GM12878 (cell line): Measurements from ENCODE around the gene PLCG2. TPM values are rescaled to one million over a fixed set of nuclear protein-coding genes. Genes with fewer than 3 reads are reported as not detected.

Experiments
- ATAC-seq: fragments of 200-7000 bp; cut with Tn5 transposase; 3 replicates; pipeline ENCODE4 v1.9.1; 2020; ENCODE audit warnings: mild to moderate bottlenecking, moderate library complexity
- BruUV-seq: library from RNA; stranded (reverse); fragments of 400-500 nt; replicated peaks from 2 replicates; lab custom pipeline; 2021; lab: Mats Ljungman, UMichigan
- CTCF ChIA-PET: fragments of 300-600 bp; sonication (Branson Sonifier 250); formaldehyde crosslinking; extraction: SDS; loops from one replicate; lab custom pipeline; 2021; ENCODE audit warnings: inconsistent platforms; lab: Yijun Ruan, JAX
- POLR2A ChIA-PET: fragments of 350-600 bp; formaldehyde crosslinking; extraction: SDS; loops from one replicate; lab custom pipeline; 2021; ENCODE audit warnings: inconsistent platforms; lab: Charles Lee
- RAD21 ChIA-PET: fragments of 300-600 bp; sonication (Branson Sonifier 250); formaldehyde crosslinking; loops from one replicate; lab custom pipeline; 2023; ENCODE audit warnings: antibody characterized with exemption; ENCODE audit not compliant: unreplicated experiment; lab: Charles Lee
- SMC1A ChIA-PET: fragments of 300-600 bp; sonication (Branson Sonifier 250); formaldehyde crosslinking; loops from one replicate; lab custom pipeline; 2023; ENCODE audit not compliant: unreplicated experiment, uncharacterized antibody; lab: Charles Lee
- DNase-seq: peaks from one replicate; pipeline ENCODE4 v3.0.0-alpha.2; 2011; ENCODE audit warnings: low read depth, low spot score
- FAIRE-seq: peaks from 3 replicates; lab custom pipeline; 2011; peaks lifted over from hg19 to GRCh38; lab: Jason Lieb, UNC
- H2AFZ ChIP-seq: 2 replicates; pipeline ENCODE4 v1.6.0; 2011; ENCODE audit warnings: low read depth, low read length, control low read depth; ENCODE audit not compliant: control insufficient read depth
- H3K27ac ChIP-seq: 2 replicates; pipeline ENCODE4 v1.5.1; 2011; ENCODE audit warnings: control low read depth; ENCODE audit not compliant: control insufficient read depth, insufficient read depth
- H3K27me3 ChIP-seq, 2 experiments: replicated peaks in 1 of 2; 2 replicates each; pipeline versions ENCODE4 v1.6.0 to v1.6.1; 2011; ENCODE audit warnings: low read length in 1 of 2; ENCODE audit not compliant: control insufficient read depth in 2 of 2, insufficient read depth in 2 of 2
- H3K36me3 ChIP-seq, 2 experiments: 2 replicates each; pipeline ENCODE4 v1.5.1; 2011; ENCODE audit warnings: low read length in 1 of 2; ENCODE audit not compliant: control insufficient read depth in 2 of 2, insufficient read depth in 2 of 2
- H3K4me1 ChIP-seq: 2 replicates; pipeline ENCODE4 v1.6.1; 2011; ENCODE audit warnings: mild to moderate bottlenecking, low read length, moderate library complexity, mixed read lengths; ENCODE audit not compliant: control insufficient read depth, insufficient read depth
- H3K4me2 ChIP-seq: 2 replicates; pipeline ENCODE4 v1.6.0; 2011; ENCODE audit warnings: control low read depth; ENCODE audit not compliant: control insufficient read depth, insufficient read depth
- H3K4me3 ChIP-seq: fragments of 200-600 bp; sonication (generic); 2 replicates; pipeline ENCODE4 v1.5.1; 2016
- H3K79me2 ChIP-seq: 2 replicates; pipeline ENCODE4 v1.6.0; 2011; ENCODE audit warnings: low read length; ENCODE audit not compliant: control insufficient read depth, insufficient read depth
- H3K9ac ChIP-seq: 2 replicates; pipeline ENCODE4 v1.8.0; 2011; ENCODE audit warnings: low read length, control low read depth, mixed read lengths; ENCODE audit not compliant: control insufficient read depth, insufficient read depth
- H3K9me3 ChIP-seq: replicated peaks from 3 replicates; pipeline ENCODE4 v1.5.1; 2011; ENCODE audit warnings: mild to moderate bottlenecking, low read length; ENCODE audit not compliant: control insufficient read depth, insufficient read depth
- H4K20me1 ChIP-seq: 2 replicates; pipeline ENCODE4 v1.6.0; 2011; ENCODE audit not compliant: control insufficient read depth, insufficient read depth
- ATF2 ChIP-seq: IDR thresholded peaks from 2 replicates; pipeline ENCODE4 v1.6.1; 2012; ENCODE audit warnings: low read length, inconsistent platforms
- CBX5 ChIP-seq: sonication (generic); IDR thresholded peaks from 2 replicates; pipeline ENCODE4 v1.6.1; 2016; ENCODE audit warnings: low read depth, moderate library complexity, mild to moderate bottlenecking, inconsistent platforms
- MTA3 ChIP-seq: IDR thresholded peaks from 2 replicates; pipeline ENCODE4 v1.6.1; 2012; ENCODE audit warnings: low read length, inconsistent platforms, borderline replicate concordance
- WGBS: methylation state at CpG from one replicate; pipeline ENCODE4 v1.1.6; 2016; ENCODE audit warnings: low lambda C conversion rate; ENCODE audit not compliant: insufficient replicate concordance, insufficient coverage; ENCODE audit errors: missing lambda C conversion rate; 5-methylcytosine and 5-hydroxymethylcytosine counted together
- in situ Hi-C: fragments of 300-500 bp; cut with MboI; formaldehyde crosslinking; loops from 9 replicates; pipeline ENCODE4 v1.14.3; 2018; ENCODE audit warnings: mixed read lengths
- intact Hi-C: fragments of 100-400 bp; cut with micrococcal nuclease; formaldehyde crosslinking; loops from one replicate; pipeline ENCODE4 v1.14.2; 2022; ENCODE audit not compliant: unreplicated experiment
- polyA plus RNA-seq, 11 experiments: library from polyadenylated mRNA; depleted of rRNA in 4 of 11; unstranded in 6 of 11; stranded (reverse) in 5 of 11; fragments of >200 nt; fragmentation: Nextera tagmentation in 4 of 11; fragmentation: Illumina TruSeq in 1 of 11; extraction: Ambion mirVana in 4 of 11; extraction: Trizol in 1 of 11; gene quantifications; 1 replicate in 1 of 11; 2 replicates in 10 of 11; pipeline versions ENCODE4 v1.2.1 to v1.2.3, GENCODE V29; 2011 to 2016; ENCODE audit warnings: inconsistent platforms in 2 of 11, missing spikeins in 2 of 11, low read depth in 1 of 11
- total RNA-seq, 4 experiments: library from RNA; depleted of rRNA in 3 of 4; stranded (reverse); fragments of >200 nt in 3 of 4; fragmentation: Illumina TruSeq in 1 of 4; extraction: Trizol in 1 of 4; gene quantifications; 2 replicates each; pipeline versions ENCODE4 v1.2.1 to v1.2.3, GENCODE V29; 2013 to 2021
- TF ChIP-seq, protein P1 (sequence below): IDR thresholded peaks from 2 replicates; pipeline ENCODE4 v1.6.1; 2012; ENCODE audit warnings: low read depth, low read length, improper control_type of control experiment
- TF ChIP-seq, protein P2 (sequence below): IDR thresholded peaks from 2 replicates; pipeline ENCODE4 v1.6.1; 2011; ENCODE audit warnings: borderline replicate concordance, low read depth, mild to moderate bottlenecking, moderate library complexity, mixed read lengths, low read length; ENCODE audit not compliant: insufficient read depth; ENCODE audit errors: extremely low read length
- TF ChIP-seq, protein P3 (sequence below): fragments of 150-350 bp; IDR thresholded peaks from 2 replicates; pipeline ENCODE4 v1.6.1; 2014; ENCODE audit warnings: mild to moderate bottlenecking, low read depth, low read length

PLCG2 gene
- total and polyA plus RNA-seq, 10 of the 15 experiments (the other 5 are each of a cell fraction or from before 2014, with no cell fraction given) = 47.6 to 256 (median 149) TPM

- Histone ChIP-seq H3K4me2 (no peak overlapping the region), H4K20me1 (no peaks in the 10 kb centered on the region), H3K27ac (no peak overlapping the region), H2AFZ (no peak overlapping the region), H3K36me3 (no peaks in the 10 kb centered on the region), H3K9me3 (peaks cover 4% of the 10 kb centered on the region; the same call in 1 of the 3 replicates), H3K27me3 (no peaks in the 10 kb centered on the region), H3K4me3 (no peak overlapping the region), H3K9ac (no peak overlapping the region), H3K79me2 (no peaks in the 10 kb centered on the region), H3K4me1 (no peaks in the 10 kb centered on the region)
- ChIA-PET RAD21 (no interaction called here), CTCF (no interaction called here), POLR2A (no interaction called here), SMC1A (interaction anchor here (1.8 kb wide), 1 partner anchor 16 kb away, joined by 6 read pairs; no protein-coding TSS in a partner anchor)
- ATAC-seq (no peak), FAIRE-seq (no peak), DNase-seq (no peak)
- intact Hi-C loops (no loop called here), in situ Hi-C loops (no loop called here)
- no TSS peak for BruUV-seq
- 63% methylated on average over 1 of the region's 1 CpG for WGBS
- no peak for TF ChIP-seq MTA3
- TF ChIP-seq, protein P1, sequence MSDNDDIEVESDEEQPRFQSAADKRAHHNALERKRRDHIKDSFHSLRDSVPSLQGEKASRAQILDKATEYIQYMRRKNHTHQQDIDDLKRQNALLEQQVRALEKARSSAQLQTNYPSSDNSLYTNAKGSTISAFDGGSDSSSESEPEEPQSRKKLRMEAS = no peak
- no peak for TF ChIP-seq ATF2
- no peak for TF ChIP-seq CBX5
- TF ChIP-seq, protein P2, sequence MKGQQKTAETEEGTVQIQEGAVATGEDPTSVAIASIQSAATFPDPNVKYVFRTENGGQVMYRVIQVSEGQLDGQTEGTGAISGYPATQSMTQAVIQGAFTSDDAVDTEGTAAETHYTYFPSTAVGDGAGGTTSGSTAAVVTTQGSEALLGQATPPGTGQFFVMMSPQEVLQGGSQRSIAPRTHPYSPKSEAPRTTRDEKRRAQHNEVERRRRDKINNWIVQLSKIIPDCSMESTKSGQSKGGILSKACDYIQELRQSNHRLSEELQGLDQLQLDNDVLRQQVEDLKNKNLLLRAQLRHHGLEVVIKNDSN = no peak
- TF ChIP-seq, protein P3, sequence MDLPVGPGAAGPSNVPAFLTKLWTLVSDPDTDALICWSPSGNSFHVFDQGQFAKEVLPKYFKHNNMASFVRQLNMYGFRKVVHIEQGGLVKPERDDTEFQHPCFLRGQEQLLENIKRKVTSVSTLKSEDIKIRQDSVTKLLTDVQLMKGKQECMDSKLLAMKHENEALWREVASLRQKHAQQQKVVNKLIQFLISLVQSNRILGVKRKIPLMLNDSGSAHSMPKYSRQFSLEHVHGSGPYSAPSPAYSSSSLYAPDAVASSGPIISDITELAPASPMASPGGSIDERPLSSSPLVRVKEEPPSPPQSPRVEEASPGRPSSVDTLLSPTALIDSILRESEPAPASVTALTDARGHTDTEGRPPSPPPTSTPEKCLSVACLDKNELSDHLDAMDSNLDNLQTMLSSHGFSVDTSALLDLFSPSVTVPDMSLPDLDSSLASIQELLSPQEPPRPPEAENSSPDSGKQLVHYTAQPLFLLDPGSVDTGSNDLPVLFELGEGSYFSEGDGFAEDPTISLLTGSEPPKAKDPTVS = no peak
Measured at GRCh38 chr16:81971853-81972252, 192.8 kb downstream of the PLCG2 start.
